IMR-90 (cell line): ENCODE data around the gene OR52K2.

ENCODE experiments used
- CHD1 ChIP-seq: IDR thresholded peaks from 2 replicates; pipeline ENCODE4 v1.6.1; 2012; ENCODE audit warnings: low read depth, low read length, improper control_type of control experiment
- CTCF ChIP-seq: conservative IDR thresholded peaks from 2 replicates; pipeline ENCODE4 v1.5.1; 2012; ENCODE audit warnings: mild to moderate bottlenecking, low read depth, low read length, improper control_type of control experiment
- MAFK ChIP-seq: IDR thresholded peaks from 2 replicates; pipeline ENCODE4 v1.6.1; 2012; ENCODE audit warnings: low read depth, low read length, improper control_type of control experiment
- POLR2A ChIP-seq: IDR thresholded peaks from 2 replicates; pipeline ENCODE4 v1.6.1; 2012; ENCODE audit warnings: mild to moderate bottlenecking, low read depth, low read length
- RFX5 ChIP-seq: IDR thresholded peaks from 2 replicates; pipeline ENCODE4 v1.8.0; 2012; ENCODE audit warnings: low read depth, mild to moderate bottlenecking, low read length, moderate library complexity
- TF ChIP-seq, protein P1 (sequence below): fragments of 150-350 bp; IDR thresholded peaks from 2 replicates; pipeline ENCODE4 v1.6.1; 2017; ENCODE audit warnings: mild to moderate bottlenecking, antibody characterized with exemption, low read length, low read depth
- TF ChIP-seq, protein P2 (sequence below): fragments of 150-350 bp; IDR thresholded peaks from 2 replicates; pipeline ENCODE4 v1.6.1; 2016; ENCODE audit warnings: low read depth, mild to moderate bottlenecking, low read length, moderate library complexity, borderline replicate concordance

GRCh38 chr11:4491878-4492606 is 42.9 kb downstream of the OR52K2 start:
- no peak for TF ChIP-seq MAFK
- TF ChIP-seq POLR2A: no peak
- no peak for TF ChIP-seq CHD1
- no peak for TF ChIP-seq CTCF
- TF ChIP-seq, protein P1, sequence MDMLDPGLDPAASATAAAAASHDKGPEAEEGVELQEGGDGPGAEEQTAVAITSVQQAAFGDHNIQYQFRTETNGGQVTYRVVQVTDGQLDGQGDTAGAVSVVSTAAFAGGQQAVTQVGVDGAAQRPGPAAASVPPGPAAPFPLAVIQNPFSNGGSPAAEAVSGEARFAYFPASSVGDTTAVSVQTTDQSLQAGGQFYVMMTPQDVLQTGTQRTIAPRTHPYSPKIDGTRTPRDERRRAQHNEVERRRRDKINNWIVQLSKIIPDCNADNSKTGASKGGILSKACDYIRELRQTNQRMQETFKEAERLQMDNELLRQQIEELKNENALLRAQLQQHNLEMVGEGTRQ: no peak
- TF ChIP-seq, protein P2, sequence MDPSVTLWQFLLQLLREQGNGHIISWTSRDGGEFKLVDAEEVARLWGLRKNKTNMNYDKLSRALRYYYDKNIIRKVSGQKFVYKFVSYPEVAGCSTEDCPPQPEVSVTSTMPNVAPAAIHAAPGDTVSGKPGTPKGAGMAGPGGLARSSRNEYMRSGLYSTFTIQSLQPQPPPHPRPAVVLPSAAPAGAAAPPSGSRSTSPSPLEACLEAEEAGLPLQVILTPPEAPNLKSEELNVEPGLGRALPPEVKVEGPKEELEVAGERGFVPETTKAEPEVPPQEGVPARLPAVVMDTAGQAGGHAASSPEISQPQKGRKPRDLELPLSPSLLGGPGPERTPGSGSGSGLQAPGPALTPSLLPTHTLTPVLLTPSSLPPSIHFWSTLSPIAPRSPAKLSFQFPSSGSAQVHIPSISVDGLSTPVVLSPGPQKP: no peak
- no peak for TF ChIP-seq RFX5
